Gastrocnemius medialis (tissue), 4 donors: ENCODE data around the gene BANK1.

Source experiments
- POLR2A ChIP-seq, 2 donors: fragments of 450-650 bp; IDR thresholded peaks; one replicate each; pipeline ENCODE4 v1.6.1; 2017; ENCODE audit warnings: antibody characterized with exemption in 2 of 2, mild to moderate bottlenecking in 2 of 2, moderate library complexity in 2 of 2
- TF ChIP-seq, protein P1 (sequence below), 5 experiments: fragments of 450-650 bp in 3 of 5; fragments of 200-600 bp in 2 of 5; sonication (generic) in 2 of 5; IDR thresholded peaks in 4 of 5; conservative IDR thresholded peaks in 1 of 5; 1 replicate in 4 of 5; 2 replicates in 1 of 5; pipeline ENCODE4 v1.5.1; 2016 to 2019; ENCODE audit warnings: antibody characterized with exemption in 5 of 5, mild to moderate bottlenecking in 3 of 5, moderate library complexity in 3 of 5

DNA sequence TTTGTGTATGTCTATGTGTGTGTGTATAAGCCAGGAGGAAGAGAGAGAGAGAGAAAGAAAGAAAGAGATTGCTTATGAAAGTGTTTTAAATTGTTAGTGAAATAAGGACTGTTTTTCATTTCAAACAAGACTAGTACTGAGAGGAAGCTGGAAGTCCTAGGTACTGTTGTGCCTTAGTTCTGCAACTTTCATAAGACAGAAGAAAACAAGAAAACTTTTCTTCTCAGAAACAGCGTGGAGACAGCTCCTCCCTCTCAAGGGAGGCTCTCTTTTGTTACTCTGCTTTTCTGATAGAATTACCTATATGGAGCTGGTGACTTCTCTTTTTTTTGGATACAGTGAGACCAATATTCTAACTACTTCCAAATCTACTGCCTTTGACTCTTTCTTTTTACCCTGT is 62.5 kb downstream of the BANK1 start:
- TF ChIP-seq, protein P1, sequence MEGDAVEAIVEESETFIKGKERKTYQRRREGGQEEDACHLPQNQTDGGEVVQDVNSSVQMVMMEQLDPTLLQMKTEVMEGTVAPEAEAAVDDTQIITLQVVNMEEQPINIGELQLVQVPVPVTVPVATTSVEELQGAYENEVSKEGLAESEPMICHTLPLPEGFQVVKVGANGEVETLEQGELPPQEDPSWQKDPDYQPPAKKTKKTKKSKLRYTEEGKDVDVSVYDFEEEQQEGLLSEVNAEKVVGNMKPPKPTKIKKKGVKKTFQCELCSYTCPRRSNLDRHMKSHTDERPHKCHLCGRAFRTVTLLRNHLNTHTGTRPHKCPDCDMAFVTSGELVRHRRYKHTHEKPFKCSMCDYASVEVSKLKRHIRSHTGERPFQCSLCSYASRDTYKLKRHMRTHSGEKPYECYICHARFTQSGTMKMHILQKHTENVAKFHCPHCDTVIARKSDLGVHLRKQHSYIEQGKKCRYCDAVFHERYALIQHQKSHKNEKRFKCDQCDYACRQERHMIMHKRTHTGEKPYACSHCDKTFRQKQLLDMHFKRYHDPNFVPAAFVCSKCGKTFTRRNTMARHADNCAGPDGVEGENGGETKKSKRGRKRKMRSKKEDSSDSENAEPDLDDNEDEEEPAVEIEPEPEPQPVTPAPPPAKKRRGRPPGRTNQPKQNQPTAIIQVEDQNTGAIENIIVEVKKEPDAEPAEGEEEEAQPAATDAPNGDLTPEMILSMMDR (IDR thresholded peaks at IDR 0.05 in 4 of 5, conservative IDR thresholded peaks at IDR 0.05 in 1 of 5), result no peak
- TF ChIP-seq POLR2A (IDR thresholded peaks at IDR 0.05), result no peak
